ENCODE measurements around the gene KLF13.

The KLF13 gene

GRCh38 chr15:31357148-31357547, 30.5 kb downstream of the KLF13 start:
- POLR2A ChIA-PET = no interaction called here
- no peak for DNase-seq (ENCODE audit: extremely low spot score)
- no peak for TF ChIP-seq NFRKB (IDR thresholded peaks at IDR 0.05)
- TF ChIP-seq ELF4 (IDR thresholded peaks at IDR 0.05) = no peak
- TF ChIP-seq FOXM1 (IDR thresholded peaks at IDR 0.05; ENCODE audit: borderline replicate concordance) = no peak
- no peak for TF ChIP-seq ARNT (IDR thresholded peaks at IDR 0.05)
- no peak for TF ChIP-seq LEF1 (IDR thresholded peaks at IDR 0.05; ENCODE audit: borderline replicate concordance)
- TF ChIP-seq PKNOX1 (IDR thresholded peaks at IDR 0.05) = no peak
- TF ChIP-seq SUZ12 (IDR thresholded peaks at IDR 0.05) = no peak
- no peak for TF ChIP-seq ZNF384 (IDR thresholded peaks at IDR 0.05)
- no peak for TF ChIP-seq BHLHE40 (IDR thresholded peaks at IDR 0.05; ENCODE audit: borderline replicate concordance)
- no peak for TF ChIP-seq SP1 (IDR thresholded peaks at IDR 0.05)
- TF ChIP-seq TARDBP (IDR thresholded peaks at IDR 0.05) = no peak
- CTCF ChIA-PET = no interaction called here

- ChIA-PET CTCF (no interaction called here), POLR2A (no interaction called here)
- TF ChIP-seq FOXM1 (IDR thresholded peaks at IDR 0.05; ENCODE audit: borderline replicate concordance) (no peak), LEF1 (IDR thresholded peaks at IDR 0.05; ENCODE audit: borderline replicate concordance) (no peak), NFRKB (IDR thresholded peaks at IDR 0.05) (no peak), SP1 (IDR thresholded peaks at IDR 0.05) (no peak)
- no peak for DNase-seq (ENCODE audit: extremely low spot score)
These were observed 31.5 kb downstream of the KLF13 start for GRCh38 chr15:31358163-31358562.

- no peak for DNase-seq (ENCODE audit: extremely low spot score)
- ChIA-PET POLR2A (no interaction called here), CTCF (no interaction called here)
- TF ChIP-seq BHLHE40 (IDR thresholded peaks at IDR 0.05; ENCODE audit: borderline replicate concordance) = no peak
- no peak for TF ChIP-seq CTBP1 (IDR thresholded peaks at IDR 0.05; ENCODE audit: borderline replicate concordance)
- no peak for TF ChIP-seq FOXM1 (IDR thresholded peaks at IDR 0.05; ENCODE audit: borderline replicate concordance)
- no peak for TF ChIP-seq FOXK2 (IDR thresholded peaks at IDR 0.05)
- TF ChIP-seq ARNT (IDR thresholded peaks at IDR 0.05) = no peak
- TF ChIP-seq TARDBP (IDR thresholded peaks at IDR 0.05) = no peak
These were observed 32.5 kb downstream of the KLF13 start for GRCh38 chr15:31358957-31359701.

- CTCF ChIA-PET = no interaction called here
- no peak for TF ChIP-seq SUZ12 (IDR thresholded peaks at IDR 0.05)
- no peak for TF ChIP-seq PKNOX1 (IDR thresholded peaks at IDR 0.05)
- TF ChIP-seq CTBP1 (IDR thresholded peaks at IDR 0.05; ENCODE audit: borderline replicate concordance) = no peak
- TF ChIP-seq BHLHE40 (IDR thresholded peaks at IDR 0.05; ENCODE audit: borderline replicate concordance) = no peak
- no peak for TF ChIP-seq ARNT (IDR thresholded peaks at IDR 0.05)
- TF ChIP-seq SP1 (IDR thresholded peaks at IDR 0.05) = no peak
- TF ChIP-seq FOXM1 (IDR thresholded peaks at IDR 0.05; ENCODE audit: borderline replicate concordance) = no peak
- no peak for TF ChIP-seq FOXK2 (IDR thresholded peaks at IDR 0.05)
- TF ChIP-seq L3MBTL2 (conservative IDR thresholded peaks at IDR 0.05) = no peak
- no peak for TF ChIP-seq ELF4 (IDR thresholded peaks at IDR 0.05)
- TF ChIP-seq LEF1 (IDR thresholded peaks at IDR 0.05; ENCODE audit: borderline replicate concordance) = no peak
- no peak for TF ChIP-seq FOXA1 (IDR thresholded peaks at IDR 0.05)
- TF ChIP-seq ZNF384 (IDR thresholded peaks at IDR 0.05) = no peak
- TF ChIP-seq NFRKB (IDR thresholded peaks at IDR 0.05) = no peak
- TF ChIP-seq HDGF (IDR thresholded peaks at IDR 0.05; ENCODE audit: borderline replicate concordance) = no peak
- no peak for TF ChIP-seq TARDBP (IDR thresholded peaks at IDR 0.05)
- DNase-seq (ENCODE audit: extremely low spot score) = no peak
- POLR2A ChIA-PET = no interaction called here
These were observed 33.1 kb downstream of the KLF13 start for GRCh38 chr15:31359702-31360111.

GRCh38 chr15:31360158-31360561, 33.5 kb downstream of the KLF13 start:
- POLR2A ChIA-PET = no interaction called here
- TF ChIP-seq BHLHE40 (IDR thresholded peaks at IDR 0.05; ENCODE audit: borderline replicate concordance) (no peak), NFRKB (IDR thresholded peaks at IDR 0.05) (no peak), SUZ12 (IDR thresholded peaks at IDR 0.05) (no peak), ZNF384 (IDR thresholded peaks at IDR 0.05) (no peak), FOXA1 (IDR thresholded peaks at IDR 0.05) (no peak), TARDBP (IDR thresholded peaks at IDR 0.05) (no peak), SP1 (IDR thresholded peaks at IDR 0.05) (no peak), CTBP1 (IDR thresholded peaks at IDR 0.05; ENCODE audit: borderline replicate concordance) (no peak), LEF1 (IDR thresholded peaks at IDR 0.05; ENCODE audit: borderline replicate concordance) (no peak), HDGF (IDR thresholded peaks at IDR 0.05; ENCODE audit: borderline replicate concordance) (no peak), FOXK2 (IDR thresholded peaks at IDR 0.05) (no peak), ARNT (IDR thresholded peaks at IDR 0.05) (no peak), PKNOX1 (IDR thresholded peaks at IDR 0.05) (no peak), ELF4 (IDR thresholded peaks at IDR 0.05) (no peak), FOXM1 (IDR thresholded peaks at IDR 0.05; ENCODE audit: borderline replicate concordance) (no peak), L3MBTL2 (conservative IDR thresholded peaks at IDR 0.05) (no peak)
- CTCF ChIA-PET = no interaction called here
- DNase-seq (ENCODE audit: extremely low spot score) = no peak
